K562 (cell line): Measurements from ENCODE around the gene DOCK6. TPM values are rescaled to one million over a fixed set of nuclear protein-coding genes. Genes with fewer than 3 reads are reported as not detected.

Experiments
- ATAC-seq: fragments of 200-7000 bp; cut with Tn5 transposase; 3 replicates; pipeline ENCODE4 v1.9.1; 2020; ENCODE audit warnings: moderate library complexity
- BruUV-seq: library from RNA; stranded (reverse); fragments of 400-500 nt; replicated peaks from 2 replicates; lab custom pipeline; 2021; lab: Mats Ljungman, UMichigan
- CTCF ChIA-PET: fragments of 300-600 bp; formaldehyde crosslinking; extraction: SDS; loops from one replicate; lab custom pipeline; 2021; ENCODE audit warnings: low intra/inter-chr PET ratio; lab: Yijun Ruan, JAX
- POLR2A ChIA-PET: fragments of 300-600, 350-650 bp; sonication (Branson Sonifier 250); formaldehyde crosslinking; extraction: SDS; loops from one replicate; lab custom pipeline; 2021; ENCODE audit warnings: antibody characterized with exemption, inconsistent platforms; lab: Yijun Ruan, JAX
- DNase-seq, 4 experiments: peaks; one replicate each; pipeline versions ENCODE4 v3.0.0 to v3.0.0-alpha.2; 2011 to 2018; ENCODE audit warnings: low spot score in 3 of 4, mixed read lengths in 3 of 4; ENCODE audit errors: extremely low read depth in 1 of 4
- FAIRE-seq: peaks from 2 replicates; lab custom pipeline; 2011; peaks lifted over from hg19 to GRCh38; lab: Jason Lieb, UNC
- H2AFZ ChIP-seq: 2 replicates; pipeline ENCODE4 v1.6.0; 2011; ENCODE audit warnings: low read depth, low read length, control low read depth, inconsistent platforms
- H3K27ac ChIP-seq: fragments of 200-600 bp; 3 replicates; pipeline ENCODE4 v1.8.0; 2011; ENCODE audit warnings: low read depth, mild to moderate bottlenecking, control low read depth, inconsistent platforms, low read length, moderate library complexity, mixed read lengths; ENCODE audit errors: extremely low read depth
- H3K27me3 ChIP-seq, 2 experiments: fragments of 300-600 bp in 1 of 2; 2 replicates in 1 of 2; 3 replicates in 1 of 2; pipeline versions ENCODE4 v1.6.0 to v1.8.0; 2011; ENCODE audit warnings: inconsistent platforms in 2 of 2, low read length in 2 of 2, mild to moderate bottlenecking in 1 of 2, mixed read lengths in 1 of 2, moderate library complexity in 1 of 2; ENCODE audit not compliant: control insufficient read depth in 2 of 2, insufficient read depth in 2 of 2
- H3K36me3 ChIP-seq: fragments of 300-600 bp; 3 replicates; pipeline ENCODE4 v1.8.0; 2011; ENCODE audit warnings: mild to moderate bottlenecking, low read length, inconsistent platforms; ENCODE audit not compliant: control insufficient read depth, insufficient read depth
- H3K4me1 ChIP-seq, 2 experiments: fragments of 200-600 bp in 1 of 2; replicated peaks in 1 of 2; 2 replicates in 1 of 2; 3 replicates in 1 of 2; pipeline versions ENCODE4 v1.5.1 to v1.8.0; 2011; ENCODE audit warnings: inconsistent platforms in 2 of 2, low read length in 2 of 2, mild to moderate bottlenecking in 1 of 2, mixed read lengths in 1 of 2, moderate library complexity in 1 of 2; ENCODE audit not compliant: control insufficient read depth in 2 of 2, insufficient read depth in 2 of 2
- H3K4me2 ChIP-seq: 2 replicates; pipeline ENCODE4 v1.6.1; 2011; ENCODE audit warnings: low read length, control low read depth, inconsistent platforms, mixed read lengths; ENCODE audit not compliant: insufficient read depth
- H3K4me3 ChIP-seq: fragments of 200-600 bp; sonication (generic), shearing (Covaris generic); 2 replicates; pipeline ENCODE4 v1.5.1; 2016; ENCODE audit warnings: control low read depth, inconsistent platforms
- H3K79me2 ChIP-seq: fragments of 200-600 bp; 3 replicates; pipeline ENCODE4 v1.8.0; 2011; ENCODE audit warnings: low read length, inconsistent platforms; ENCODE audit not compliant: control insufficient read depth, insufficient read depth
- H3K9ac ChIP-seq, 2 experiments: 2 replicates each; pipeline versions ENCODE4 v1.6.0 to v1.6.1; 2011; ENCODE audit warnings: low read depth in 2 of 2, low read length in 2 of 2, control low read depth in 1 of 2, inconsistent platforms in 1 of 2, mild to moderate bottlenecking in 1 of 2, mixed read lengths in 1 of 2; ENCODE audit not compliant: insufficient read depth in 1 of 2
- H3K9me1 ChIP-seq: one replicate; pipeline ENCODE4 v1.6.0; 2011; ENCODE audit warnings: inconsistent platforms, mild to moderate bottlenecking, low read length, moderate library complexity; ENCODE audit not compliant: control insufficient read depth, insufficient read depth
- H3K9me3 ChIP-seq: replicated peaks from 2 replicates; pipeline ENCODE4 v1.5.1; 2011; ENCODE audit warnings: low read depth, low read length, inconsistent platforms; ENCODE audit not compliant: control insufficient read depth, insufficient read depth
- H4K20me1 ChIP-seq: replicated peaks from 2 replicates; pipeline ENCODE4 v1.6.1; 2011; ENCODE audit warnings: low read length, inconsistent platforms, mixed read lengths; ENCODE audit not compliant: control insufficient read depth, insufficient read depth
- CBX1 ChIP-seq: sonication (generic); IDR thresholded peaks from 2 replicates; pipeline ENCODE4 v1.6.1; 2016; ENCODE audit warnings: antibody characterized with exemption, low read depth, mild to moderate bottlenecking
- FOXK1 ChIP-seq: sonication (generic); formaldehyde crosslinking; IDR thresholded peaks from 2 replicates; pipeline ENCODE4 v1.8.0; 2022; ENCODE audit warnings: missing genetic modification reagents, mild to moderate bottlenecking, borderline replicate concordance
- MXI1 ChIP-seq: IDR thresholded peaks from 2 replicates; pipeline ENCODE4 v1.6.1; 2011; ENCODE audit warnings: low read depth, mild to moderate bottlenecking, improper control_type of control experiment, low read length
- NBN ChIP-seq: fragments of 450-650 bp; IDR thresholded peaks from 2 replicates; pipeline ENCODE4 v1.6.1; 2016; ENCODE audit warnings: low read depth, mild to moderate bottlenecking
- NCOA1 ChIP-seq: fragments of 450-650 bp; IDR thresholded peaks from 2 replicates; pipeline ENCODE4 v1.6.1; 2016; ENCODE audit warnings: low read depth
- ZBED1 ChIP-seq: IDR thresholded peaks from 2 replicates; pipeline ENCODE4 v1.6.1; 2014
- ZNF274 ChIP-seq: IDR thresholded peaks from 2 replicates; pipeline ENCODE4 v1.6.1; 2011; ENCODE audit warnings: low read depth, mild to moderate bottlenecking, low read length, moderate library complexity, borderline replicate concordance
- ZNF57 ChIP-seq: fragments of 450-650 bp; formaldehyde crosslinking; IDR thresholded peaks from 2 replicates; pipeline ENCODE4 v1.4.0; 2020; ENCODE audit warnings: mild to moderate bottlenecking, moderate library complexity
- ZSCAN32 ChIP-seq: fragments of 450-650 bp; formaldehyde crosslinking; IDR thresholded peaks from 2 replicates; pipeline ENCODE4 v1.4.0; 2020; ENCODE audit warnings: mild to moderate bottlenecking, moderate library complexity
- WGBS: fragments of 100-300 bp; shearing (Covaris generic); methylation state at CpG from one replicate; pipeline ENCODE4 v1.1.6; 2016; ENCODE audit warnings: low coverage, mixed read lengths; ENCODE audit not compliant: insufficient coverage; ENCODE audit errors: missing lambda C conversion rate; 5-methylcytosine and 5-hydroxymethylcytosine counted together
- in situ Hi-C: fragments of 300-500 bp; cut with MboI; formaldehyde crosslinking; loops from 4 replicates; pipeline ENCODE4 v1.15.0; 2018; ENCODE audit warnings: inconsistent platforms, mixed read lengths
- intact Hi-C: fragments of 100-400 bp; cut with micrococcal nuclease; formaldehyde crosslinking; loops from 2 replicates; pipeline ENCODE4 v1.14.2; 2022
- polyA plus RNA-seq, 8 experiments: library from polyadenylated mRNA; depleted of rRNA in 4 of 8; stranded (reverse) in 5 of 8; unstranded in 3 of 8; fragments of >200 nt; fragmentation: Nextera tagmentation in 2 of 8; fragmentation: Illumina TruSeq in 1 of 8; extraction: Ambion mirVana in 2 of 8; extraction: Trizol in 1 of 8; gene quantifications; 2 replicates each; pipeline versions ENCODE4 v1.2.1 to v1.2.3, GENCODE V29; 2011 to 2014; ENCODE audit warnings: inconsistent platforms in 1 of 8, missing spikeins in 1 of 8
- total RNA-seq, 7 experiments: library from RNA; depleted of rRNA in 6 of 7; stranded (reverse); fragments of >200 nt in 6 of 7; fragmentation: Illumina TruSeq in 2 of 7; extraction: Trizol in 2 of 7; gene quantifications; 2 replicates each; pipeline versions ENCODE4 v1.2.1 to v1.2.3, GENCODE V29; 2011 to 2021; ENCODE audit warnings: low replicate concordance in 1 of 7
- TF ChIP-seq, protein P1 (sequence below): fragments of 450-650 bp; IDR thresholded peaks from 2 replicates; pipeline ENCODE4 v1.6.1; 2016; ENCODE audit warnings: borderline replicate concordance

DOCK6 gene
- total and polyA plus RNA-seq, 9 of the 15 experiments (the other 6 are each of a cell fraction or from before 2014, with no cell fraction given) = 0.35 to 19.3 (median 3.8) TPM

DNA sequence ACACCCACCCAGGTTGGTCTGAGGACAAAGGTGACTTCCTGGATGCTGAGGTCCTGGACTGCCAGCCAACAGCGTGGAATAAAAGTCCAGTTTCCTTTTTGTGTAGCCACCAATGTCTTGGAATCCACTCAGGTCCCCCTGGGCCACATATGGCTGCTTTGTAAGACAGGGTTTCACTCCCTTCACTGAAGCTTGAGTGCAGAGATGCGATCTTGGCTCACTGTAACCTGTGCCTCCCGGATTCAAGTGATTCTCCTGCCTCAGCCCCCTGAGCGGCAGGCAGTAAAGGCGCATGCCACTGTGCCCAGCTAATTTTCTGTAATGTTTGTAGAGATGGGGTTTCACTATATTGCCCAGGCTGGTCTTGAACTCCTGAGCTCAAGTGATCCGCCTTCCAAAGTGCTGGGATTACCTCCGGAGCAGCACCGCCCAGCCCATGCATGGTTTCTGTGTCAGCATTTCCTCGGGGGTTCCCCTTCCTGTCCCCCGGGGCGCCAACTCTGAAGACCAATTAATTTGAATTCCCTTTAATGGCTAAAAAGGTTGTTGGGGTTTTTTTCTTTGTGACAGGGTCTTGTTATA, 82.5 kb downstream of the DOCK6 start:
- Histone ChIP-seq H3K27ac (no peak overlapping the region), H3K4me2 (no peak overlapping the region), H4K20me1 (no peaks in the 10 kb centered on the region), H3K9me1 (no peaks in the 10 kb centered on the region), H3K9ac (no peak overlapping the region; a peak in 1 of 4 replicates), H3K4me1 (peaks cover 0 to 5% of the 10 kb centered on the region in 2 experiments; a peak in 1 of 5 replicates), H3K27me3 (no peaks in the 10 kb centered on the region), H2AFZ (no peak overlapping the region), H3K36me3 (peaks cover 29% of the 10 kb centered on the region; the same call in 2 of the 3 replicates), H3K4me3 (no peak overlapping the region), H3K9me3 (no peaks in the 10 kb centered on the region), H3K79me2 (no peaks in the 10 kb centered on the region)
- WGBS = 79% methylated on average over 11 of the region's 11 CpGs
- no peak for ATAC-seq
- intact Hi-C loops = no loop called here
- POLR2A ChIA-PET = interaction anchor here (0.7 kb wide), 1 partner anchor 260 kb away, joined by 3 read pairs; no protein-coding TSS in a partner anchor
- CTCF ChIA-PET = no interaction called here
- DNase-seq = no peak
- BruUV-seq = no TSS peak
- no peak for FAIRE-seq
- TF ChIP-seq MXI1 (no peak), ZBED1 (no peak), NBN (no peak), CBX1 (no peak), FOXK1 (CRISPR knock-in tag) (no peak), ZNF57 (CRISPR knock-in tag) (no peak), ZSCAN32 (CRISPR knock-in tag) (no peak), ZNF274 (no peak), NCOA1 (no peak)
- TF ChIP-seq, protein P1, sequence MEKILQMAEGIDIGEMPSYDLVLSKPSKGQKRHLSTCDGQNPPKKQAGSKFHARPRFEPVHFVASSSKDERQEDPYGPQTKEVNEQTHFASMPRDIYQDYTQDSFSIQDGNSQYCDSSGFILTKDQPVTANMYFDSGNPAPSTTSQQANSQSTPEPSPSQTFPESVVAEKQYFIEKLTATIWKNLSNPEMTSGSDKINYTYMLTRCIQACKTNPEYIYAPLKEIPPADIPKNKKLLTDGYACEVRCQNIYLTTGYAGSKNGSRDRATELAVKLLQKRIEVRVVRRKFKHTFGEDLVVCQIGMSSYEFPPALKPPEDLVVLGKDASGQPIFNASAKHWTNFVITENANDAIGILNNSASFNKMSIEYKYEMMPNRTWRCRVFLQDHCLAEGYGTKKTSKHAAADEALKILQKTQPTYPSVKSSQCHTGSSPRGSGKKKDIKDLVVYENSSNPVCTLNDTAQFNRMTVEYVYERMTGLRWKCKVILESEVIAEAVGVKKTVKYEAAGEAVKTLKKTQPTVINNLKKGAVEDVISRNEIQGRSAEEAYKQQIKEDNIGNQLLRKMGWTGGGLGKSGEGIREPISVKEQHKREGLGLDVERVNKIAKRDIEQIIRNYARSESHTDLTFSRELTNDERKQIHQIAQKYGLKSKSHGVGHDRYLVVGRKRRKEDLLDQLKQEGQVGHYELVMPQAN = no peak
- in situ Hi-C loops = no loop called here
